Ectodermal cell (in vitro differentiated cells): Measurements from ENCODE around the gene TGFBR3.

Experiments used
- H3K27ac ChIP-seq: 2 replicates; pipeline ENCODE4 v1.7.0; 2013; ENCODE audit warnings: mild to moderate bottlenecking, low read depth, low read length; ENCODE audit not compliant: insufficient read depth, poor library complexity, severe bottlenecking
- H3K27me3 ChIP-seq: 2 replicates; pipeline ENCODE4 v1.7.0; 2013; ENCODE audit warnings: mild to moderate bottlenecking, low read length; ENCODE audit not compliant: insufficient read depth, control insufficient read depth, poor library complexity, severe bottlenecking
- H3K36me3 ChIP-seq: one replicate; pipeline ENCODE4 v1.7.0; 2013; ENCODE audit warnings: low read length; ENCODE audit not compliant: control insufficient read depth, insufficient read depth
- H3K4me1 ChIP-seq: one replicate; pipeline ENCODE4 v1.7.0; 2013; ENCODE audit warnings: low read length; ENCODE audit not compliant: control insufficient read depth, insufficient read depth
- H3K4me3 ChIP-seq: 2 replicates; pipeline ENCODE4 v1.7.0; 2013; ENCODE audit warnings: low read depth, low read length, control low read depth; ENCODE audit not compliant: insufficient read depth
- H3K9me3 ChIP-seq: 2 replicates; pipeline ENCODE4 v1.7.0; 2013; ENCODE audit warnings: mild to moderate bottlenecking, low read length, moderate library complexity; ENCODE audit not compliant: control insufficient read depth
- WGBS, 2 experiments: methylation state at CpG; one replicate each; pipeline ENCODE4 v1.1.7; 2013; ENCODE audit warnings: missing lambda C conversion rate in 2 of 2; 5-methylcytosine and 5-hydroxymethylcytosine counted together

TGFBR3 gene

DNA sequence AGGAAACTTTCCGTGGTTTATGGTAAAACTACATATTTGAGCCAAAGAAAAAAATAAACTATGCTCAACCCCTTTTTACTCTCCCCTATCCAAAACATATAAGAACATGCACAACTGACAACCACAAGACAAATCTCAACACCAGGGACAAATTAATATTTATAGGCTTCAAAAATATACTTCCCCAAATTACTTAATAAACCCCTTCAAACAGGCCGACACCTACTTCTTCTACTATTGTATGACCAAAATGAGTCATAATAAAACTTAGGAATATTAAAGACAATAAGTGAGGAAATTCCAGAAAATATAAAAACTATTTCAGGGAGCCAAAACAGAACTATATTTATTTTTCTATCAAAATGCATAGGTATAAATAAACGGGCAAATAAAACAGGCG is 71.5 kb downstream of the TGFBR3 start:
- H3K36me3 ChIP-seq, result no peaks in the 10 kb centered on the region
- no peaks in the 10 kb centered on the region for H3K27me3 ChIP-seq
- H3K4me3 ChIP-seq, result no peak overlapping the region
- H3K4me1 ChIP-seq, result peaks cover 15% of the 10 kb centered on the region
- H3K27ac ChIP-seq, result no peak overlapping the region
- WGBS, 2 experiments, result 94 to 98% methylated on average over 3 of the region's 4 CpGs
- H3K9me3 ChIP-seq, result no peaks in the 10 kb centered on the region

DNA sequence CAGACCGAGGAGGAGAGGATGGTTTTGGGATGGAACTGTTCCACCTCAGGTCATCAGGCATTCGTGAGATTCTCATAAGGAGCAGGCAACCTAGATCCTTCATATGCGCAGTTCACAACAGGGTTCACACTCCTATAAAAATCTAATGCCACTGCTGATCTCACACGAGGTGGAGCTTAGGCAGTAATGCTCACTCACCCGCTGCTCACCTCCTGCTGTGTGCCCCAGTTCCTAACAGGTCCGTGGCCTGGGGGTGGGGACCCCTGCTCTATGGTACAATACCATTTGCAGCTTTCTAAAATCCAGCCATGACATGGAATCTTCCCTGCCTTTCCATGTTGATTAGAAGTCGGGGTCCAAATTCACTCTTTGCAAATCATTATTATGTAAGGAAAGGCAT is 72.1 kb downstream of the TGFBR3 start:
- WGBS, 2 experiments, result 82 to 83% methylated on average over 6 of the region's 7 CpGs
- Histone ChIP-seq H3K27me3 (no peaks in the 10 kb centered on the region), H3K27ac (no peak overlapping the region), H3K36me3 (no peaks in the 10 kb centered on the region), H3K9me3 (no peaks in the 10 kb centered on the region), H3K4me1 (peaks cover 15% of the 10 kb centered on the region), H3K4me3 (no peak overlapping the region)

DNA sequence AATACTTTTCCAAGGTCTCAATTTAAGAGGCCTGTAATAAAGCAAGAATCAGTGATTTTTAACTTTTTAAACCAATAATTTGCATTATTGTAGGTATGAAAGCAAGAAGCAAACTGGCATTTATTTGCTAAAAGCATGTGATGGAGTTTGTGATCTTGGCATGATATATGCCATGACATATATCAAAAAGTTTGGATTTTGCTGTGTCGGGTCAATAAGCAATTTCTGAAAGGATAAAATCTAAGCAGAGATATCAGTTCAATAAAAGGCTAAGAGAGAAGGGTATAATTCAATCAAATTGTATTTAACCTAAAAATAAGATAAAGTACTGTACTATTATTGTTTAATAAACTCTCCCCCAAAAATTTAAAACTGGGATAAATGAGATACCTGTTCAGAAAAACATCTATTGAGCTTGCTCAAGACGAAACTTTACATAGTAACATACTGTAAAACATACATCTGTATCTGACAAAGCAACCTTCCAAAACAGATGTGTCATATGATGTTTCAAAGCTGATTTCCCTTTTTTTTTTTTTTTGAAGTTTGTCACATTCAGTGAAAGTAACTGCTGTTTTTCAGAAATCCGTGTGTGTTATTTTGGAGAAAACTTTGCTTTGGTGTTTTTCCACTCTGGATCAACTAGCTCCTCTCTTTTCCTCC is 74.5 kb downstream of the TGFBR3 start:
- no peaks in the 10 kb centered on the region for H3K27me3 ChIP-seq
- no peaks in the 10 kb centered on the region for H3K9me3 ChIP-seq
- no peak overlapping the region for H3K27ac ChIP-seq
- no peak overlapping the region for H3K4me3 ChIP-seq
- H3K4me1 ChIP-seq, result no peaks in the 10 kb centered on the region
- H3K36me3 ChIP-seq, result no peaks in the 10 kb centered on the region
- 91 to 100% methylated on average over 2 to 3 of the region's 3 CpGs for WGBS, 2 experiments

DNA sequence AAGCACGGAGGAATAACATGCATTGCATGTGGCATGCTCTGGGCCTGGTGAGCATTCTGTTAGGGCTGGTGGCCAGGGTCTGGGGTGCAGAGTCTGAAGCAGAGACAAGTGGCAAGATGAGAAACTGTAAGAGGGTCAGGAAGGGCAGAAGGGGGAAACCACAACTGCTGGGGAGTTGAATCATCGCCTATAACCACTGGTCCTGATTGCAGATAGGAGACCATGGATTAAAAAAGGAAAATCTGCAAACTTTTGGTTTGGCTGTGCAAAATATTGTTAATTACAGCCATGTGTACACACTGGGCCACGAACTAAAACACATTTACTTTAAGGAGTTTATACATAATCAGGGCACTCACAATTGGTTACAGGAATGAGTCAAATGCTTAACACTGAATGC is 76.6 kb downstream of the TGFBR3 start:
- Histone ChIP-seq H3K4me1 (peaks cover 10% of the 10 kb centered on the region), H3K36me3 (no peaks in the 10 kb centered on the region), H3K9me3 (no peaks in the 10 kb centered on the region), H3K27me3 (no peaks in the 10 kb centered on the region), H3K27ac (no peak overlapping the region), H3K4me3 (no peak overlapping the region)
- WGBS, 2 experiments, result 91 to 93% methylated on average over 3 of the region's 3 CpGs

DNA sequence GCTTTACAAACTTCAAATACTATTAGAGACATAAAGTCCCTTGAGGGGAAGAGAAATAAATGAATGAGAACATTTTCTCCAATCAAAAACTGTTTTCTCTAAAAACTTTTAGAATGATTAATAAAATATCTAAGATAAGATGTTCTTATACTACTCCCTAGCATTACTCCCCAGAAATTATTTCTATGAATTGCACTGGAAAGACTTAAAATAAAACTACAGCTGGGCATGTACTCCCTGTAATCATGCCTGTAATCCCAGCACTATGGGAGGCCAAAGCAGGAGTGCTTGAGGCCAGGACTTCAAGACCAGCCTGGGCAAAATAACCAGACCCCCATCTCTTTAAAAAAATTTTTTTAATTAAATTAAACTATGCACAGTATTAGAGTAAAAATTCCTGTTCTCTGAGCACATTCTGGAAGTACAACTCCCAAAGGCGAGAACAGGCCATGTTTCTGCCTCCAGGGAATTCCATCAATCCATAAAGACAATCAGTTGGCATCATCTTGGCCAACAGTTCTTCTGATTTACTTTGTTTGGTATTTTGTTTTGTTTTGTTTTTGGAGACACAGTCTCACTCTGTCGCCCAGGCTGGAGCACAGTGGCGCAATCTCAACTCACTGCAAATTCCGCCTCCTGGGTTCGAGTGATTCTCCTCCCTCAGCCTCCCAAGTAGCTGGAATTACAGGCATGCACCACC is 77.9 kb downstream of the TGFBR3 start:
- no peaks in the 10 kb centered on the region for H3K36me3 ChIP-seq
- H3K4me1 ChIP-seq, result peaks cover 13% of the 10 kb centered on the region
- no peaks in the 10 kb centered on the region for H3K9me3 ChIP-seq
- H3K4me3 ChIP-seq, result no peak overlapping the region
- H3K27me3 ChIP-seq, result no peaks in the 10 kb centered on the region
- 93 to 97% methylated on average over 5 of the region's 5 CpGs for WGBS, 2 experiments
- no peak overlapping the region for H3K27ac ChIP-seq

DNA sequence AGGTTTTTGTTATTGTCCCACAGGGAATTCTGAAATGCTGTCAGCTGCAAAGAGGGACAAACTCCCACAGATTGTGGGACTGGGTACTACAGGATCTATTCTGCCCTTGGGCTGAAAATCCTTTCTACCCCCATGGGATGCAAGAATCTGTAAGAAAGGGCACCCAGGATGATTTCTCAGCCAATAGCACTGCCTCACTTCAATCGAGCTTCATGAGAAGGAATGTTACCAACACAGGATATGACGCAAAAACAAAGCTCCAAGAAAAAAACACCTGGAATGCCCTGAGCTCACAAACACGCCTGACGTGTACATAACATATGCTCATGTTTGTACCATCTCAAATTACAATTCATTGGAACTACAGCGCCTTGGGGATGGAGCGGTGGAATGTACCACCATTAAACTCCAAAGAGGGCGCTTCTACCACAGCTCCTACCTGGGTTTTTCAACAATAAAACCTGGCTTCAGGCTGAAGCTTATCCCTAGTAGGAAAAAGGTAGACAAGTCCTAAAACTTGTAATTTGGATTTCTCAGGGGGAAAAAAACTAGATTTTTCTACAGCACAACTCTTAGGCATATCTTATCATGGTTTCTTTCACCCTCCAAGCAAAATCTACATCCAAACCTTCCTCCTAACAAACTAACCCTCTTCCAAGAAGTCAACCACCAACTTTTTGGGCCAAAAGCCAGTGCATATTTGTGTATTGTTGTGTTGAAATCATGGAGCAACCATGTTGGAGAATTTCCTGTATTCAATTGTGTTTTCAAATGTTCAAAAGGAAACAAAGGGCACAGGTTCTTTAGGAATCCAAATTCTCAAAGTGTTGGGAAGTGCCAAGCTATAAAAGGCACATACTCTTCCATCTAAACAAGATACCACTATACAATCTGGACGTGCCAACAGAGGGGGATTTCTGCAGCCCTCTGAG is 78.9 kb downstream of the TGFBR3 start:
- no peak overlapping the region for H3K27ac ChIP-seq
- peaks cover 13% of the 10 kb centered on the region for H3K4me1 ChIP-seq
- H3K9me3 ChIP-seq, result no peaks in the 10 kb centered on the region
- H3K36me3 ChIP-seq, result no peaks in the 10 kb centered on the region
- no peaks in the 10 kb centered on the region for H3K27me3 ChIP-seq
- H3K4me3 ChIP-seq, result no peak overlapping the region
- 90 to 92% methylated on average over 8 of the region's 8 CpGs for WGBS, 2 experiments

DNA sequence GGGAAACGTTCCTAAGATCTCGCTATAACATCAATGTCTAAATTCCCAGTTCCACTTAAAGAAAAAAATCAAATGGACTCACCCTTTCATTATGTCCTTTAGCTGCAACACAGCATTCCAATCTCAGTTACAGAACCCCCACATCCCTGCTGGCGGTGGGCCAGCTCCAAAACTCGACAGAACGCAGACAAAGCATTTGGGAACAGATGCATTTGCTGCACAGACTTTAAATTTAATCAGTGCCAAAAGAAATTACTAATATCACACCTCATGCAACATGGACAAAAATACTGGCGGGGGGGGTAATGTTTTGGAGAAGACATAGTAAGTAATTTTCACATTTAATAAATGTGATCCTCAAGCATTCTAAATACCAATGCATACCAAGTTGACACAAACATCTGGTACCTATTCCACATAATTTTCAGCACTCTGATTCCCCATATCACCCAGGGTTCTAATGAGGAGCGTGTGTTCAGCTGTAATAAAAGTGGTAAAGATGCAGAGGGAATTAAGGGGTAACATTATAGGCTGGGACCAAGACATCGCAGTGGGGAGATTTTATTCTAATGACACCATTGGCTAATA is 79.7 kb downstream of the TGFBR3 start:
- 86 to 94% methylated on average over 7 of the region's 8 CpGs for WGBS, 2 experiments
- Histone ChIP-seq H3K4me1 (peaks cover 13% of the 10 kb centered on the region), H3K27me3 (no peaks in the 10 kb centered on the region), H3K9me3 (no peaks in the 10 kb centered on the region), H3K4me3 (no peak overlapping the region), H3K27ac (peak overlapping the region; percentile 36), H3K36me3 (no peaks in the 10 kb centered on the region)

DNA sequence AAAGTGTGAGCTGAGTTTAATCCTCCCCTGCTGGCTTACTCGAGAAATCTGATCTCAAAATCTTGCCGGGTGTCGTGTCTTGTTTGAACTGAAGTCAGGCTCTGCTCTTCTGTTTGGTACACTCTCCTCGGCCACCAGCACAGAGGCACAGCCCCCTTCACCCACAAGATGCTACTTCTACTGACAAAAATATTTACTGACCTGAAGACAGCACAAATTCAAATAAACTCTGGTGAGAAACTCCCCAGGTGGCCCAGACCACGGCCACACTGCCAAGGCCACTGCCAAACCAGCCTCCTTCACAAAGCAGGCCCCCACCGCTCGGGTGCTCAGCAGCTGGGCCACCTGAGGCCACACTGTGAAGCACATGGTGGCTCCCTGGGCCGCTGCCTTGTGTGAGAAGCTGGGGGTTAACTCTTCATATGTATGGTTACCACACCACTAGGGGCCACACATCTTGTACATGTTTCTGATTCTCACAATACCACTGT is 80.6 kb downstream of the TGFBR3 start:
- Histone ChIP-seq H3K4me3 (no peak overlapping the region), H3K27me3 (no peaks in the 10 kb centered on the region), H3K4me1 (peaks cover 13% of the 10 kb centered on the region), H3K9me3 (no peaks in the 10 kb centered on the region), H3K36me3 (no peaks in the 10 kb centered on the region), H3K27ac (no peak overlapping the region)
- WGBS, 2 experiments, result 77 to 85% methylated on average over 8 of the region's 8 CpGs

DNA sequence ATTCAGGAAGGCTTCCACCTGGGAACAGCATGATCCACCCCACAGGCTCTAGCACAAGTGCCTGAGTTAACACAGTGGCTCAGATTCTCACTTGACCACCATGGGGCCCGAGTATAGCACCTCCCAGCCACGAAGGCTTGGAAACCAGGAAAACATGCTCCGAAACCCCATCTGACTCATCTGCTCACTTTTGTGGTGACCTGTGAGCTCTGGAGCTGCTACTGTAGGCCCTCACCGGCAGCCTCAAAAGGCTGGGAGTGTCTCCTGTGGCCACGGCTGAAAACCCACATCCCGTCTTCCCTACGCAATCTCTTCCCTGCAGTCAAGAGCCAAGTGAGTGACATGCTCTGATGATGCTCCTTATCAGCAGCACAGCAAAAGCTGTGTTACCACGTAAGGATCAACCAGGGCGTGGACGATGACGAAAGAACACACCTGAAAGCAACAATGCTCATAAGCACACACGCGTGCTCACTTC is 81.4 kb downstream of the TGFBR3 start:
- Histone ChIP-seq H3K27me3 (no peaks in the 10 kb centered on the region), H3K4me1 (peaks cover 13% of the 10 kb centered on the region), H3K9me3 (no peaks in the 10 kb centered on the region), H3K36me3 (no peaks in the 10 kb centered on the region), H3K4me3 (no peak overlapping the region), H3K27ac (no peak overlapping the region)
- 94 to 95% methylated on average over 13 of the region's 13 CpGs for WGBS, 2 experiments
